ENCODE data around the gene SCYGR7. TPM values are rescaled to one million over a fixed set of nuclear protein-coding genes. Genes with fewer than 3 reads are reported as not detected.

The SCYGR7 gene
- total and polyA plus RNA-seq, 2 of the 13 experiments (the other 11 are each of a cell fraction or from before 2014, with no cell fraction given): not detected

DNA sequence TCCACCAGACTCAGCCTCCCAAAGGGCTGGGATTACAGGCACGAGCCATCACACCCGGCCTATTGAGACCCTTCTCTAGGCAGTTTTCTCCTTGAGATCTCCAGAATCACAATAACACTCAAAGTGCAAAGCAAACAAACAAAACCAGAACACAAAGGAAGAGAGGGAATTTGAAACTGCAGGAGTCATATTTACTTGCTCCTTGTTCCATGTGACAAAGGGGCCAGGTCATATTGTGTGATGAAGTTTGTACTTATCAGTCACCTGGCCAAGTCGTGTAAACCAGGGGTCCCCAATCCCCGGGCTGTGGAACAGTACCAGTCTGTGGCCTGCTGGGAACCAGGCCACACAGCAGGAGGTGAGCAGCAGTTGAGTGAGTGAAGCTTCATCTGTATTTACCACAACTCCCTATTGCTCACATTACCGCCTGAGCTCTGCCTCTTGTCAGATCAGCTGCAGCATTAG, 44.1 kb downstream of the SCYGR7 start (continued):
- TF ChIP-seq, protein P1, sequence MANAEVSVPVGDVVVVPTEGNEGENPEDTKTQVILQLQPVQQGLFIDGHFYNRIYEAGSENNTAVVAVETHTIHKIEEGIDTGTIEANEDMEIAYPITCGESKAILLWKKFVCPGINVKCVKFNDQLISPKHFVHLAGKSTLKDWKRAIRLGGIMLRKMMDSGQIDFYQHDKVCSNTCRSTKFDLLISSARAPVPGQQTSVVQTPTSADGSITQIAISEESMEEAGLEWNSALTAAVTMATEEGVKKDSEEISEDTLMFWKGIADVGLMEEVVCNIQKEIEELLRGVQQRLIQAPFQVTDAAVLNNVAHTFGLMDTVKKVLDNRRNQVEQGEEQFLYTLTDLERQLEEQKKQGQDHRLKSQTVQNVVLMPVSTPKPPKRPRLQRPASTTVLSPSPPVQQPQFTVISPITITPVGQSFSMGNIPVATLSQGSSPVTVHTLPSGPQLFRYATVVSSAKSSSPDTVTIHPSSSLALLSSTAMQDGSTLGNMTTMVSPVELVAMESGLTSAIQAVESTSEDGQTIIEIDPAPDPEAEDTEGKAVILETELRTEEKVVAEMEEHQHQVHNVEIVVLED (CRISPR knock-in tag; IDR thresholded peaks at IDR 0.05; ENCODE audit: borderline replicate concordance): no peak
- TF ChIP-seq KLF15 (CRISPR knock-in tag; IDR thresholded peaks at IDR 0.05; ENCODE audit: borderline replicate concordance) (no peak), ZNF292 (CRISPR knock-in tag; IDR thresholded peaks at IDR 0.05; ENCODE audit: borderline replicate concordance, low read depth) (no peak), ZNF616 (CRISPR knock-in tag; IDR thresholded peaks at IDR 0.05; ENCODE audit: low read depth) (no peak), PCBP1 (IDR thresholded peaks at IDR 0.05; ENCODE audit: borderline replicate concordance, low read depth, low read length) (no peak), ZFP62 (CRISPR knock-in tag; IDR thresholded peaks at IDR 0.05) (no peak), ZFP41 (CRISPR knock-in tag; IDR thresholded peaks at IDR 0.05; ENCODE audit: borderline replicate concordance) (no peak), ELF3 (CRISPR knock-in tag; IDR thresholded peaks at IDR 0.05) (no peak), CHD4 (IDR thresholded peaks at IDR 0.05; ENCODE audit: borderline replicate concordance, low read length) (peak; percentile 34; the same call in 1 of the 2 replicates), MATR3 (CRISPR knock-in tag; IDR thresholded peaks at IDR 0.05) (no peak), MAF1 (CRISPR knock-in tag; IDR thresholded peaks at IDR 0.05; ENCODE audit: borderline replicate concordance) (no peak), HOXA5 (CRISPR knock-in tag; IDR thresholded peaks at IDR 0.05) (no peak), ELF4 (CRISPR knock-in tag; IDR thresholded peaks at IDR 0.05; ENCODE audit: borderline replicate concordance) (no peak)
- TF ChIP-seq, protein P2, sequence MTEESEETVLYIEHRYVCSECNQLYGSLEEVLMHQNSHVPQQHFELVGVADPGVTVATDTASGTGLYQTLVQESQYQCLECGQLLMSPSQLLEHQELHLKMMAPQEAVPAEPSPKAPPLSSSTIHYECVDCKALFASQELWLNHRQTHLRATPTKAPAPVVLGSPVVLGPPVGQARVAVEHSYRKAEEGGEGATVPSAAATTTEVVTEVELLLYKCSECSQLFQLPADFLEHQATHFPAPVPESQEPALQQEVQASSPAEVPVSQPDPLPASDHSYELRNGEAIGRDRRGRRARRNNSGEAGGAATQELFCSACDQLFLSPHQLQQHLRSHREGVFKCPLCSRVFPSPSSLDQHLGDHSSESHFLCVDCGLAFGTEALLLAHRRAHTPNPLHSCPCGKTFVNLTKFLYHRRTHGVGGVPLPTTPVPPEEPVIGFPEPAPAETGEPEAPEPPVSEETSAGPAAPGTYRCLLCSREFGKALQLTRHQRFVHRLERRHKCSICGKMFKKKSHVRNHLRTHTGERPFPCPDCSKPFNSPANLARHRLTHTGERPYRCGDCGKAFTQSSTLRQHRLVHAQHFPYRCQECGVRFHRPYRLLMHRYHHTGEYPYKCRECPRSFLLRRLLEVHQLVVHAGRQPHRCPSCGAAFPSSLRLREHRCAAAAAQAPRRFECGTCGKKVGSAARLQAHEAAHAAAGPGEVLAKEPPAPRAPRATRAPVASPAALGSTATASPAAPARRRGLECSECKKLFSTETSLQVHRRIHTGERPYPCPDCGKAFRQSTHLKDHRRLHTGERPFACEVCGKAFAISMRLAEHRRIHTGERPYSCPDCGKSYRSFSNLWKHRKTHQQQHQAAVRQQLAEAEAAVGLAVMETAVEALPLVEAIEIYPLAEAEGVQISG (CRISPR knock-in tag; IDR thresholded peaks at IDR 0.05): no peak
- TF ChIP-seq, protein P3, sequence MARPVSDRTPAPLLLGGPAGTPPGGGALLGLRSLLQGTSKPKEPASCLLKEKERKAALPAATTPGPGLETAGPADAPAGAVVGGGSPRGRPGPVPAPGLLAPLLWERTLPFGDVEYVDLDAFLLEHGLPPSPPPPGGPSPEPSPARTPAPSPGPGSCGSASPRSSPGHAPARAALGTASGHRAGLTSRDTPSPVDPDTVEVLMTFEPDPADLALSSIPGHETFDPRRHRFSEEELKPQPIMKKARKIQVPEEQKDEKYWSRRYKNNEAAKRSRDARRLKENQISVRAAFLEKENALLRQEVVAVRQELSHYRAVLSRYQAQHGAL (CRISPR knock-in tag; IDR thresholded peaks at IDR 0.05; ENCODE audit: not compliant biosample characterization): no peak
- TF ChIP-seq, protein P4, sequence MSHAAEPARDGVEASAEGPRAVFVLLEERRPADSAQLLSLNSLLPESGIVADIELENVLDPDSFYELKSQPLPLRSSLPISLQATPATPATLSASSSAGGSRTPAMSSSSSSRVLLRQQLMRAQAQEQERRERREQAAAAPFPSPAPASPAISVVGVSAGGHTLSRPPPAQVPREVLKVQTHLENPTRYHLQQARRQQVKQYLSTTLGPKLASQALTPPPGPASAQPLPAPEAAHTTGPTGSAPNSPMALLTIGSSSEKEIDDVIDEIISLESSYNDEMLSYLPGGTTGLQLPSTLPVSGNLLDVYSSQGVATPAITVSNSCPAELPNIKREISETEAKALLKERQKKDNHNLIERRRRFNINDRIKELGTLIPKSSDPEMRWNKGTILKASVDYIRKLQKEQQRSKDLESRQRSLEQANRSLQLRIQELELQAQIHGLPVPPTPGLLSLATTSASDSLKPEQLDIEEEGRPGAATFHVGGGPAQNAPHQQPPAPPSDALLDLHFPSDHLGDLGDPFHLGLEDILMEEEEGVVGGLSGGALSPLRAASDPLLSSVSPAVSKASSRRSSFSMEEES (CRISPR knock-in tag; IDR thresholded peaks at IDR 0.05): peak; percentile 51; the same call in 1 of the 2 replicates
- TF ChIP-seq, protein P5, sequence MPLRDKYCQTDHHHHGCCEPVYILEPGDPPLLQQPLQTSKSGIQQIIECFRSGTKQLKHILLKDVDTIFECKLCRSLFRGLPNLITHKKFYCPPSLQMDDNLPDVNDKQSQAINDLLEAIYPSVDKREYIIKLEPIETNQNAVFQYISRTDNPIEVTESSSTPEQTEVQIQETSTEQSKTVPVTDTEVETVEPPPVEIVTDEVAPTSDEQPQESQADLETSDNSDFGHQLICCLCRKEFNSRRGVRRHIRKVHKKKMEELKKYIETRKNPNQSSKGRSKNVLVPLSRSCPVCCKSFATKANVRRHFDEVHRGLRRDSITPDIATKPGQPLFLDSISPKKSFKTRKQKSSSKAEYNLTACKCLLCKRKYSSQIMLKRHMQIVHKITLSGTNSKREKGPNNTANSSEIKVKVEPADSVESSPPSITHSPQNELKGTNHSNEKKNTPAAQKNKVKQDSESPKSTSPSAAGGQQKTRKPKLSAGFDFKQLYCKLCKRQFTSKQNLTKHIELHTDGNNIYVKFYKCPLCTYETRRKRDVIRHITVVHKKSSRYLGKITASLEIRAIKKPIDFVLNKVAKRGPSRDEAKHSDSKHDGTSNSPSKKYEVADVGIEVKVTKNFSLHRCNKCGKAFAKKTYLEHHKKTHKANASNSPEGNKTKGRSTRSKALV (CRISPR knock-in tag; IDR thresholded peaks at IDR 0.05): no peak
- TF ChIP-seq, protein P6, sequence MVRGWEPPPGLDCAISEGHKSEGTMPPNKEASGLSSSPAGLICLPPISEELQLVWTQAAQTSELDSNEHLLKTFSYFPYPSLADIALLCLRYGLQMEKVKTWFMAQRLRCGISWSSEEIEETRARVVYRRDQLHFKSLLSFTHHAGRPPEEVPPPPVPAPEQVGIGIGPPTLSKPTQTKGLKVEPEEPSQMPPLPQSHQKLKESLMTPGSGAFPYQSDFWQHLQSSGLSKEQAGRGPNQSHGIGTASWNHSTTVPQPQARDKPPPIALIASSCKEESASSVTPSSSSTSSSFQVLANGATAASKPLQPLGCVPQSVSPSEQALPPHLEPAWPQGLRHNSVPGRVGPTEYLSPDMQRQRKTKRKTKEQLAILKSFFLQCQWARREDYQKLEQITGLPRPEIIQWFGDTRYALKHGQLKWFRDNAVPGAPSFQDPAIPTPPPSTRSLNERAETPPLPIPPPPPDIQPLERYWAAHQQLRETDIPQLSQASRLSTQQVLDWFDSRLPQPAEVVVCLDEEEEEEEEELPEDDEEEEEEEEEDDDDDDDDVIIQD (CRISPR knock-in tag; IDR thresholded peaks at IDR 0.05; ENCODE audit: low read depth): no peak
